ENCODE data around the gene NKD2.

- no peak for TF ChIP-seq CTCF (IDR thresholded peaks at IDR 0.05)
- TF ChIP-seq PRDM15 (CRISPR knock-in tag; IDR thresholded peaks at IDR 0.05), result no peak
- no peak for TF ChIP-seq USF1 (CRISPR knock-in tag; IDR thresholded peaks at IDR 0.05)
- TF ChIP-seq, protein P1, sequence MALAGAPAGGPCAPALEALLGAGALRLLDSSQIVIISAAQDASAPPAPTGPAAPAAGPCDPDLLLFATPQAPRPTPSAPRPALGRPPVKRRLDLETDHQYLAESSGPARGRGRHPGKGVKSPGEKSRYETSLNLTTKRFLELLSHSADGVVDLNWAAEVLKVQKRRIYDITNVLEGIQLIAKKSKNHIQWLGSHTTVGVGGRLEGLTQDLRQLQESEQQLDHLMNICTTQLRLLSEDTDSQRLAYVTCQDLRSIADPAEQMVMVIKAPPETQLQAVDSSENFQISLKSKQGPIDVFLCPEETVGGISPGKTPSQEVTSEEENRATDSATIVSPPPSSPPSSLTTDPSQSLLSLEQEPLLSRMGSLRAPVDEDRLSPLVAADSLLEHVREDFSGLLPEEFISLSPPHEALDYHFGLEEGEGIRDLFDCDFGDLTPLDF (CRISPR knock-in tag; IDR thresholded peaks at IDR 0.05), result no peak
- TF ChIP-seq, protein P2, sequence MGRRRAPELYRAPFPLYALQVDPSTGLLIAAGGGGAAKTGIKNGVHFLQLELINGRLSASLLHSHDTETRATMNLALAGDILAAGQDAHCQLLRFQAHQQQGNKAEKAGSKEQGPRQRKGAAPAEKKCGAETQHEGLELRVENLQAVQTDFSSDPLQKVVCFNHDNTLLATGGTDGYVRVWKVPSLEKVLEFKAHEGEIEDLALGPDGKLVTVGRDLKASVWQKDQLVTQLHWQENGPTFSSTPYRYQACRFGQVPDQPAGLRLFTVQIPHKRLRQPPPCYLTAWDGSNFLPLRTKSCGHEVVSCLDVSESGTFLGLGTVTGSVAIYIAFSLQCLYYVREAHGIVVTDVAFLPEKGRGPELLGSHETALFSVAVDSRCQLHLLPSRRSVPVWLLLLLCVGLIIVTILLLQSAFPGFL (CRISPR knock-in tag; IDR thresholded peaks at IDR 0.05; ENCODE audit: borderline replicate concordance), result no peak
- no peak for TF ChIP-seq TEAD4 (CRISPR knock-in tag; IDR thresholded peaks at IDR 0.05)
- TF ChIP-seq ATF6 (CRISPR knock-in tag; IDR thresholded peaks at IDR 0.05), result no peak
- no peak for TF ChIP-seq ZNF232 (CRISPR knock-in tag; IDR thresholded peaks at IDR 0.05)
- no peak for TF ChIP-seq NFYB (CRISPR knock-in tag; conservative IDR thresholded peaks at IDR 0.05; ENCODE audit: low read depth)
- TF ChIP-seq HMGA2 (CRISPR knock-in tag; IDR thresholded peaks at IDR 0.05), result no peak
- no peak for TF ChIP-seq HMGXB4 (CRISPR knock-in tag; IDR thresholded peaks at IDR 0.05)
- TF ChIP-seq CBFB (CRISPR knock-in tag; IDR thresholded peaks at IDR 0.05; ENCODE audit: low read depth), result no peak
Measured at GRCh38 chr5:1074226-1074625, 65.6 kb downstream of the NKD2 start.

Data from WTC11 (cell line).